PFSK-1 (cell line): ENCODE results near the gene FUT7.

Experiments used
- FOXP2 ChIP-seq: optimal IDR thresholded peaks from 2 replicates; pipeline ENCODE3; 2011; ENCODE audit warnings: borderline replicate concordance, control low read depth, inconsistent platforms; ENCODE audit not compliant: insufficient read depth; ENCODE audit errors: extremely low read length, extremely low read depth
- POLR2AphosphoS5 ChIP-seq: IDR thresholded peaks from 2 replicates; pipeline ENCODE4 v1.6.1; 2012; ENCODE audit warnings: low read depth, mild to moderate bottlenecking, control low read depth, low read length, moderate library complexity
- SIN3A ChIP-seq: IDR thresholded peaks from 2 replicates; pipeline ENCODE4 v1.6.1; 2012; ENCODE audit warnings: mild to moderate bottlenecking, low read length, moderate library complexity, borderline replicate concordance; ENCODE audit not compliant: insufficient read depth
- TAF1 ChIP-seq: IDR thresholded peaks from 2 replicates; pipeline ENCODE4 v1.6.1; 2012; ENCODE audit warnings: low read length, control low read depth, borderline replicate concordance; ENCODE audit not compliant: insufficient read depth
- TF ChIP-seq, protein P1 (sequence below), 2 experiments: IDR thresholded peaks; 2 replicates each; pipeline versions ENCODE4 v1.6.1 to v1.8.0; 2011 to 2012; ENCODE audit warnings: low read depth in 2 of 2, low read length in 2 of 2, control low read depth in 1 of 2, inconsistent platforms in 1 of 2, mild to moderate bottlenecking in 1 of 2, moderate library complexity in 1 of 2; ENCODE audit not compliant: insufficient read depth in 1 of 2

FUT7 gene

DNA sequence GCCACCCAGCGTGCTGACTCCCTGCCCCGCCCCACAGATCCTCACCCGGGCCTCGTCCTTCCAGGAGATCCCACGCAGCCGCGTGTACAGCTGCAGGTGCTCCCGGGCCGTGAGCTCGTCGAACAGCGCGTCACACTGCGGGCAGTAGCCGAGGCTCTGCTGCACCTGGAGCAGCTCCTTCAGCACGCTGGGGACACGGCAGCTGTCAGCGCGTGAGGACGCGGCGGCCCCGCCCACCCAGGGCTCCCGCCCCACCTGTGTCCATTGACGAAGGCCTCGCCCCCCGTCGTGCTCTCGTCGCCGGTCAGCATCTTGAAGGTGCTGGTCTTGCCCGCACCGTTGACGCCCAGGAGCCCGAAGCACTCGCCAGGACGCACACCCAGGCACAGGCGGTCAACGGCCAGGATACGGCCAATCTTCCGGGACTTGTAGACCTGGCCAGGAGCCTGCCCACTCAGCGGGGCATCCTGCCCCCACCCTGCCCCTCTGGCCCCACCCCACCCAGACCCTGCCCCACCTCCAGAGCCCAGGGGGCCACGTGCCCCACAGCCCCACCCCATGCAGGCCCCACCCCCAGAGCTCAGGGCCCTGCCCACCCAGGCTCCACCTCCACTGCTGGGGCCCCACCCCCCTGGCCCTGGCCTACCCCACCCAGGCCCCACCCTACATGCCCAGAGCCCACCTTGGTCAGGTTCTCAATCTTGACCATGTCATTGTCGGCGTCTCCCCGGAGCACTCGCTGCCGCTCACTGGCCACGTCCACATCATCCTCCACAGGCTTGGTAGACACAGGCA, 21.8 kb downstream of the FUT7 start:
- TF ChIP-seq, protein P1, sequence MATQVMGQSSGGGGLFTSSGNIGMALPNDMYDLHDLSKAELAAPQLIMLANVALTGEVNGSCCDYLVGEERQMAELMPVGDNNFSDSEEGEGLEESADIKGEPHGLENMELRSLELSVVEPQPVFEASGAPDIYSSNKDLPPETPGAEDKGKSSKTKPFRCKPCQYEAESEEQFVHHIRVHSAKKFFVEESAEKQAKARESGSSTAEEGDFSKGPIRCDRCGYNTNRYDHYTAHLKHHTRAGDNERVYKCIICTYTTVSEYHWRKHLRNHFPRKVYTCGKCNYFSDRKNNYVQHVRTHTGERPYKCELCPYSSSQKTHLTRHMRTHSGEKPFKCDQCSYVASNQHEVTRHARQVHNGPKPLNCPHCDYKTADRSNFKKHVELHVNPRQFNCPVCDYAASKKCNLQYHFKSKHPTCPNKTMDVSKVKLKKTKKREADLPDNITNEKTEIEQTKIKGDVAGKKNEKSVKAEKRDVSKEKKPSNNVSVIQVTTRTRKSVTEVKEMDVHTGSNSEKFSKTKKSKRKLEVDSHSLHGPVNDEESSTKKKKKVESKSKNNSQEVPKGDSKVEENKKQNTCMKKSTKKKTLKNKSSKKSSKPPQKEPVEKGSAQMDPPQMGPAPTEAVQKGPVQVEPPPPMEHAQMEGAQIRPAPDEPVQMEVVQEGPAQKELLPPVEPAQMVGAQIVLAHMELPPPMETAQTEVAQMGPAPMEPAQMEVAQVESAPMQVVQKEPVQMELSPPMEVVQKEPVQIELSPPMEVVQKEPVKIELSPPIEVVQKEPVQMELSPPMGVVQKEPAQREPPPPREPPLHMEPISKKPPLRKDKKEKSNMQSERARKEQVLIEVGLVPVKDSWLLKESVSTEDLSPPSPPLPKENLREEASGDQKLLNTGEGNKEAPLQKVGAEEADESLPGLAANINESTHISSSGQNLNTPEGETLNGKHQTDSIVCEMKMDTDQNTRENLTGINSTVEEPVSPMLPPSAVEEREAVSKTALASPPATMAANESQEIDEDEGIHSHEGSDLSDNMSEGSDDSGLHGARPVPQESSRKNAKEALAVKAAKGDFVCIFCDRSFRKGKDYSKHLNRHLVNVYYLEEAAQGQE (IDR thresholded peaks at IDR 0.05; ENCODE audit: insufficient read depth in 1 of 2, low read depth in 2 of 2, low read length in 2 of 2), result no peak
- TF ChIP-seq TAF1 (no peak), FOXP2 (no peak), POLR2AphosphoS5 (no peak), SIN3A (no peak)

- no peak for TF ChIP-seq TAF1
- TF ChIP-seq, protein P1 (IDR thresholded peaks at IDR 0.05; ENCODE audit: insufficient read depth in 1 of 2, low read depth in 2 of 2, low read length in 2 of 2), result no peak
- TF ChIP-seq FOXP2, result no peak
- no peak for TF ChIP-seq POLR2AphosphoS5
- no peak for TF ChIP-seq SIN3A
These were observed 22.7 kb downstream of the FUT7 start for GRCh38 chr9:137009217-137009616.

DNA sequence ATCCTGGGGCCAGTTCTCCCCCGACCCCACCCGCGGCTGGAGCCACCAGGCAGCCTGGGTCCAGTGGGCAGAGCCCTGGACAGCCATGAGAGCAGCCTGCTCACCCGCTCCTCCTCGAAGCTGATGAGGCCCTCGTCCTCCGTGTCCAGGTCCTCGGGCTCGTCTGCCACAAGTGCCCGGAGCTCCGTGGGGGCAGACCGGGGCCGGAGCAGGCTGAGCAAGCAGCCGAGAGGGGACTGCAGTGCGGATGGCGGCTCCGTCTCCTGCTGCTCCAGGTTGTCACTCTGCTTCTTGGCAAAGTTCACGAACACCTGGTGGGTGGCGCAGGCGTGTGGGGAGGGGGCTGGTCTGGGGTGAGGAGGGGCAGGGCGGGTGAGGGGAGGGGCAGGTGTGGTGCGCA, 23.6 kb downstream of the FUT7 start:
- TF ChIP-seq TAF1 (no peak), POLR2AphosphoS5 (no peak), FOXP2 (no peak), SIN3A (no peak)
- TF ChIP-seq, protein P1 (IDR thresholded peaks at IDR 0.05; ENCODE audit: insufficient read depth in 1 of 2, low read depth in 2 of 2, low read length in 2 of 2), result no peak

GRCh38 chr9:137007816-137008270, 24.0 kb downstream of the FUT7 start:
- TF ChIP-seq TAF1 (no peak), POLR2AphosphoS5 (no peak)

DNA sequence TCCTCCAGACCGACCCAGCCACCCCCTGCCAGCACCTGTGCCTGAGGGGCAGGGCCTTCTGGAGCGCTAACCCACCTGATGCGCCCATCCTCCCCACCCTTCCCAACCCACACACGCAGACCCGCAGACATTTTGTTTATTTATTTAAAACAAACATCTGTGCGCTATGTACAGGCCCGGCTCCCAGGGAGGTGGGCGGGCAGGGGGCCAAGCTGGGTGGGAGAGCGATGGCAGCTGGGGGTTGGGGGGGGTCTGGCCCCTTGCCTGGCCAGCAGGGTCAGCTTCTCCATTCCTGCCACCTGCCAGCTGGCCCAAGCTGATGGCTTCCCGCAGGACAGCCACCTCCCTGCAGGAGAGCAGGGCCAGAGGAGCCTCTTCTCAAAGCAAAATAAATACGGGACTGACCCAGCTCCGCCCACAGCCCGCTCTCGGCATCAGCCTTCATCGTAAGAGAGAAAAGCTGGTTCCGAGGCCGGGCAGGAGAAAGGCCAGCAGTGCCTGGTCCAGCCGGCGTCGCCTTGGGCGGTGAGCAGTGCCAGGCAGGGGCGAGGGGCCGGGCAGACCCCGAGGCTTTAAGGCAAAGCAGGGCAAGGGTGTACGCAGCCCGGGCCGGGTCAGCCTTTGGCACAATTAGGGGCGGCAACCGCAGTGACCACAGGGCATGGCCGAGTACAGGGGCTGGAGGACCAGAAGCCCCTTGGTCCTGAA, 24.6 kb downstream of the FUT7 start:
- no peak for TF ChIP-seq FOXP2
- TF ChIP-seq POLR2AphosphoS5, result no peak
- TF ChIP-seq, protein P1 (IDR thresholded peaks at IDR 0.05; ENCODE audit: insufficient read depth in 1 of 2, low read depth in 2 of 2, low read length in 2 of 2), result no peak
- TF ChIP-seq SIN3A, result no peak
- no peak for TF ChIP-seq TAF1
